ENCODE measurements around the gene DHRS3. TPM values are rescaled to one million over a fixed set of nuclear protein-coding genes. Genes with fewer than 3 reads are reported as not detected.

The DHRS3 gene
- total RNA-seq, 2 donors from 2014 or later = 171 to 178 TPM

DNA sequence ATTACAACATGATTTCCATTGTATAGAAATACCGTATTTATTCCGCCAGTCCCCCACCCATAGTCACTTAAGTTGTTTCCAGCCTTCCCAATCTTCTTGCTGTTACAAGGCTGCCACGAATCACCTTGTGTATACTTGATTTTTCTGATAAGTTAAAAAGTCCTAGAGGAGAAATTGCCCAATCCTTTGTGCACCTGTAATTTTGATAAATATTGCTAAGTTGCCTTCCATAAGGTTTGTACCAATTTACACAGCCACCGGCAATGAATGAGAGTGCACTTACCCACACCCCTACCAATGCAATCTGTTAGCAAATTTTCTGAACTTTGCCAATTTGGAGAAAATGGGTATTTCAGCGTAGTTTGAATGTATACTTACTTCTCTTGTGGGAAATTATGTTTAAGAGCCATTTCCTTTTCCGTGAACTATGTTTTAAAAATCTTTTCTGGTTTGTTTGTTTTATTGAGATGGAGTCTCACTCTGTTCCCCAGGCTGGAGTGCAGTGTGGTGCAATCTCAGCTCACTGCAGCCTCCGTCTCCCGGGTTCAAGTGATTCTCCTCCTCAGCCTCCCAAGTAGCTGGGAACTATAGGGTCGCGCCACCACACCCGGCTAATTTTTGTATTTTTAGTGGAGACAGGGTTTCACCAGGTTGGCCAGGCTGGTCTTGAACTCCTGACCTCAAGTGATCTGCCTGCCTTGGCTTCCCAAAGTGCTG lies 87.4 kb downstream of the DHRS3 start:
- H3K27me3 ChIP-seq (replicated peaks; ENCODE audit: insufficient read depth) = no peaks in the 10 kb centered on the region
- 86% methylated on average over 11 of the region's 11 CpGs for WGBS
- H3K9me3 ChIP-seq = no peaks in the 10 kb centered on the region
- no peak overlapping the region for H3K27ac ChIP-seq
- H3K36me3 ChIP-seq = no peaks in the 10 kb centered on the region
- no peak for DNase-seq (ENCODE audit: low spot score)
- peaks cover 14% of the 10 kb centered on the region for H3K4me1 ChIP-seq (replicated peaks)
- intact Hi-C loops (cut with DNase I) = no loop called here
- H3K4me3 ChIP-seq = no peak overlapping the region
- TF ChIP-seq POLR2AphosphoS5 (IDR thresholded peaks at IDR 0.05) (no peak), POLR2A (IDR thresholded peaks at IDR 0.05) (no peak)
- TF ChIP-seq, protein P1, sequence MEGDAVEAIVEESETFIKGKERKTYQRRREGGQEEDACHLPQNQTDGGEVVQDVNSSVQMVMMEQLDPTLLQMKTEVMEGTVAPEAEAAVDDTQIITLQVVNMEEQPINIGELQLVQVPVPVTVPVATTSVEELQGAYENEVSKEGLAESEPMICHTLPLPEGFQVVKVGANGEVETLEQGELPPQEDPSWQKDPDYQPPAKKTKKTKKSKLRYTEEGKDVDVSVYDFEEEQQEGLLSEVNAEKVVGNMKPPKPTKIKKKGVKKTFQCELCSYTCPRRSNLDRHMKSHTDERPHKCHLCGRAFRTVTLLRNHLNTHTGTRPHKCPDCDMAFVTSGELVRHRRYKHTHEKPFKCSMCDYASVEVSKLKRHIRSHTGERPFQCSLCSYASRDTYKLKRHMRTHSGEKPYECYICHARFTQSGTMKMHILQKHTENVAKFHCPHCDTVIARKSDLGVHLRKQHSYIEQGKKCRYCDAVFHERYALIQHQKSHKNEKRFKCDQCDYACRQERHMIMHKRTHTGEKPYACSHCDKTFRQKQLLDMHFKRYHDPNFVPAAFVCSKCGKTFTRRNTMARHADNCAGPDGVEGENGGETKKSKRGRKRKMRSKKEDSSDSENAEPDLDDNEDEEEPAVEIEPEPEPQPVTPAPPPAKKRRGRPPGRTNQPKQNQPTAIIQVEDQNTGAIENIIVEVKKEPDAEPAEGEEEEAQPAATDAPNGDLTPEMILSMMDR (IDR thresholded peaks at IDR 0.05) = no peak

DNA sequence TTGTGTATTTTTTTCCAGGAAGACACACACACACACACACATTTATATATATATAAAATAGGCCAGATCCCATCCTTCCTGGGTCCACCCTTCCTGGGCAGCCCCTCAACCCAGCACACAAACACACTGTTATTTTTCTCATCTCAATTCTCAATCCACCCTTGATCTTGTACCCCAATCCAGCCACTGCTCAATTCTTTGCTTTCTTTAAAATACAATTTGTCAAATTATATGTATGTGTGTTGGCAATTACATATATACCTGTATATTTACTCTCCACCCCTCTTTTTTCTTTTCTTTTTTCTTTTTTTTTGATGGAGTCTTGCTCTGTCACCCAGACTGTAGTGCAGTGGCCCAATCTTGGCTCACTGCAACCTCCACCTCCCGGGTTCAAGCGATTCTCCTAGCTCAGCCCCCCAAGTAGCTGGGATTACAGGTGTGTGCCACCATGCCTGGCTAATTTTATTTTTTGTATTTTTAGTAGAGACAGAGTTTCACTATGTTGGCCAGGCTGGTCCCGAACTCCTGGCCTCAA lies 88.3 kb downstream of the DHRS3 start:
- TF ChIP-seq POLR2AphosphoS5 (IDR thresholded peaks at IDR 0.05) = no peak
- Histone ChIP-seq H3K4me1 (replicated peaks) (peaks cover 14% of the 10 kb centered on the region), H3K9me3 (no peaks in the 10 kb centered on the region), H3K4me3 (no peak overlapping the region), H3K36me3 (no peaks in the 10 kb centered on the region), H3K27ac (peak overlapping the region; percentile 1 to 67), H3K27me3 (replicated peaks; ENCODE audit: insufficient read depth) (no peaks in the 10 kb centered on the region)
- WGBS = 100% methylated on average over 3 of the region's 3 CpGs
- DNase-seq (ENCODE audit: low spot score) = no peak
- intact Hi-C loops (cut with DNase I) = no loop called here

DNA sequence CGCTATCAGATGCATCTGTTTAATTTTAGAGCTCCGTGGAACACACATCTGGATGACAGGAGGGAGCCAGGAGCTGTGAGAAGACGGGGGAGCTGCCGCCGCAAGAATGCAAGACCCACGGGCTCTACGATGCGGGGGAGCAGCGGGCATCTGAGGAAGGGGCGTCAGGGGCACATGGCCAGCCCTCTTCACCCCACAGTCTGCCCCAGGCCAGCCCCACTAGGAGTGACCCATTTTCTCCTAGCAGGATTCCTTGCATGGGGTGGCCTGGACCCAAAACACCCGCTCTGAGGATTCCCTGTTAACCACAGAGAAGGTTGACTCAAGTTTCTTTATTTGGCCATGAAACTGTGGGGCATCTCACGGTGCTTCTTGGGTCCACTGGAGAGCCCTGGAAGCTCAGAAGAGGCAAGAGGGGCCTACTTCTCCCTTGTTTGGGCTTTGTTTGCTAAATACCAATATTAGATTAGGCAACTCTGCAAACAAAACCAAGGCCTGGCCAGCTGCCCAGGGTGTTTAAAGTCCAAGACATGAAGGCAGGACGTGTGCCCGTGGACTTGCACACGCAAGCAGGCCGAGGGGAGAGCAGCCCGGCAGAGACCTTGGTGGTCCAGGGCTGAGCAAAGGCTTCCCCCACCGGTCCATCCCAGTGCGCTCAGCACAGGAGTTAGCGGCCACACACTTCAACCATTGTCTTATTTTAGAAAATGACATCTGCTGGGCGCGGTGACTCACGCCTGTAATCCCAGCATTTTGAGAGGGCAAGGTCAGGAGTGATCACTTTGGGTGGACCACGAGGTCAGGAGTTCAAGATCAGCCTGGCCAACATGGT lies 89.8 kb downstream of the DHRS3 start:
- peaks cover 14% of the 10 kb centered on the region for H3K4me1 ChIP-seq (replicated peaks)
- no peak overlapping the region for H3K4me3 ChIP-seq
- no peaks in the 10 kb centered on the region for H3K36me3 ChIP-seq
- intact Hi-C loops (cut with DNase I) = no loop called here
- WGBS = 65% methylated on average over 24 of the region's 24 CpGs
- peak overlapping the region; percentile 4 to 67 for H3K27ac ChIP-seq
- TF ChIP-seq POLR2A (IDR thresholded peaks at IDR 0.05) (no peak), POLR2AphosphoS5 (IDR thresholded peaks at IDR 0.05) (peak; percentile 86)
- TF ChIP-seq, protein P1 (IDR thresholded peaks at IDR 0.05) = no peak
- DNase-seq (ENCODE audit: low spot score) = peak; percentile 94
- no peaks in the 10 kb centered on the region for H3K9me3 ChIP-seq
- H3K27me3 ChIP-seq (replicated peaks; ENCODE audit: insufficient read depth) = no peaks in the 10 kb centered on the region

DNA sequence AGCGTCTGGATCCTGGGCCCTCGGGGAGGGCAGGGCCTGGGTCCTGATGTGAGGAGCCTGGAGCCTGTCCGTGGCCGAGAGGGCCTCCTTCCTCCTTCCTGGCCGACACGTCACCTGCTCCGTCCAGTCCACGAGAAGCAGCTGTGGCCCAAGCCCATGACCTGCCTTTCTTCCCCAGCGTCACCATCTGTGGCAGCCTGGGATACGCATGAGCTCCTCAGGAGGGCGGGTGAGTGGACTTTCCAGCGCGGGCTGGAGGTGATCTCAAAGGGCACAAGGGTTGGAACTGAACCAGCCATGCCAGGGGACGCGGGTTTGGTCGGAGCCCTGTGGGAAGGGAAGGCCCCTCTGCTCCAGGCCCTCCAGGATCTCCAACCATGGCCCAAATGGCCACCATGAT lies 90.4 kb downstream of the DHRS3 start:
- Histone ChIP-seq H3K27ac (peak overlapping the region in 1 of 2 donors; percentile 67), H3K4me1 (replicated peaks) (peaks cover 14% of the 10 kb centered on the region), H3K36me3 (no peaks in the 10 kb centered on the region), H3K9me3 (no peaks in the 10 kb centered on the region), H3K27me3 (replicated peaks; ENCODE audit: insufficient read depth) (no peaks in the 10 kb centered on the region), H3K4me3 (no peak overlapping the region)
- intact Hi-C loops (cut with DNase I) = no loop called here
- DNase-seq (ENCODE audit: low spot score) = no peak
- 95% methylated on average over 15 of the region's 16 CpGs for WGBS
- TF ChIP-seq, protein P1 (IDR thresholded peaks at IDR 0.05) = no peak
- TF ChIP-seq POLR2AphosphoS5 (IDR thresholded peaks at IDR 0.05) (no peak), POLR2A (IDR thresholded peaks at IDR 0.05) (no peak)
